ENCODE results near the gene EYS.

GRCh38 chr6:64280569-64280968 is 1426.5 kb downstream of the EYS start:
- TF ChIP-seq ZNF561 (CRISPR knock-in tag; conservative IDR thresholded peaks at IDR 0.05) (no peak), SIX5 (IDR thresholded peaks at IDR 0.05; ENCODE audit: borderline replicate concordance in 1 of 2, insufficient read depth in 1 of 2, low read depth in 1 of 2, low read length in 2 of 2) (no peak), TAF15 (IDR thresholded peaks at IDR 0.05; ENCODE audit: low read depth, low read length) (no peak), CREB5 (CRISPR knock-in tag; IDR thresholded peaks at IDR 0.05) (no peak), YBX1 (IDR thresholded peaks at IDR 0.05) (no peak), USF2 (CRISPR knock-in tag; IDR thresholded peaks at IDR 0.05) (no peak)
